Measurements from ENCODE around the gene ERI3. TPM values are rescaled to one million over a fixed set of nuclear protein-coding genes. Genes with fewer than 3 reads are reported as not detected.

ERI3 gene
- total RNA-seq, 2 experiments from 2014 or later: 42.3 to 43.3 TPM

DNA sequence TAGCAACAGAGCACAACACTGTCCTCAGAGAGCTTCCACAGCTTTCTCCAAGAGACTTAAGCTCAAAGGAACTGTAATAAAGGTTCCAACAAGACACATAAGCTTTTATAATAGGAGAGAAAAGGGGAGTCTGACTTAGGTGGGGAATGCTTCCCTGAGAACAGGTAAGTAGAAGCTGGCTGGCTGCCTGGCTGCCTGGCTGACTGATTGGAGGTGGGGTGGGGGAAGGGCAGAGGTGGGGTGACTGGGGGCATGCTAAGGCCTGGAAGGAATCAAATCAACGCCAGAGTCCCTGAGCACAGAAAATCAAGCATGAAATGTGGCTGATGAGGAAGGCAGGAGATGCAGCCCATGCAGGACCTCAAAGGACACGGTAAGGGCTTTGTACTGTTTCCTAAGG is 96.0 kb downstream of the ERI3 start:
- no peak for DNase-seq
- intact Hi-C loops (cut with micrococcal nuclease): no loop called here
- no peak overlapping the region for H3K4me3 Mint-ChIP-seq
- H3K9me3 Mint-ChIP-seq: no peaks in the 10 kb centered on the region
- H3K4me1 Mint-ChIP-seq (ENCODE audit: low read depth): no peaks in the 10 kb centered on the region
- no peaks in the 10 kb centered on the region for H3K36me3 Mint-ChIP-seq (ENCODE audit: low read depth)
- ChIA-PET CTCF (no interaction called here), POLR2A (no interaction called here)
- no peaks in the 10 kb centered on the region for H3K27me3 Mint-ChIP-seq
- TF ChIP-seq, protein P1, sequence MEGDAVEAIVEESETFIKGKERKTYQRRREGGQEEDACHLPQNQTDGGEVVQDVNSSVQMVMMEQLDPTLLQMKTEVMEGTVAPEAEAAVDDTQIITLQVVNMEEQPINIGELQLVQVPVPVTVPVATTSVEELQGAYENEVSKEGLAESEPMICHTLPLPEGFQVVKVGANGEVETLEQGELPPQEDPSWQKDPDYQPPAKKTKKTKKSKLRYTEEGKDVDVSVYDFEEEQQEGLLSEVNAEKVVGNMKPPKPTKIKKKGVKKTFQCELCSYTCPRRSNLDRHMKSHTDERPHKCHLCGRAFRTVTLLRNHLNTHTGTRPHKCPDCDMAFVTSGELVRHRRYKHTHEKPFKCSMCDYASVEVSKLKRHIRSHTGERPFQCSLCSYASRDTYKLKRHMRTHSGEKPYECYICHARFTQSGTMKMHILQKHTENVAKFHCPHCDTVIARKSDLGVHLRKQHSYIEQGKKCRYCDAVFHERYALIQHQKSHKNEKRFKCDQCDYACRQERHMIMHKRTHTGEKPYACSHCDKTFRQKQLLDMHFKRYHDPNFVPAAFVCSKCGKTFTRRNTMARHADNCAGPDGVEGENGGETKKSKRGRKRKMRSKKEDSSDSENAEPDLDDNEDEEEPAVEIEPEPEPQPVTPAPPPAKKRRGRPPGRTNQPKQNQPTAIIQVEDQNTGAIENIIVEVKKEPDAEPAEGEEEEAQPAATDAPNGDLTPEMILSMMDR (IDR thresholded peaks at IDR 0.05): no peak
- no peak for ATAC-seq
- H3K27ac Mint-ChIP-seq: no peak overlapping the region

DNA sequence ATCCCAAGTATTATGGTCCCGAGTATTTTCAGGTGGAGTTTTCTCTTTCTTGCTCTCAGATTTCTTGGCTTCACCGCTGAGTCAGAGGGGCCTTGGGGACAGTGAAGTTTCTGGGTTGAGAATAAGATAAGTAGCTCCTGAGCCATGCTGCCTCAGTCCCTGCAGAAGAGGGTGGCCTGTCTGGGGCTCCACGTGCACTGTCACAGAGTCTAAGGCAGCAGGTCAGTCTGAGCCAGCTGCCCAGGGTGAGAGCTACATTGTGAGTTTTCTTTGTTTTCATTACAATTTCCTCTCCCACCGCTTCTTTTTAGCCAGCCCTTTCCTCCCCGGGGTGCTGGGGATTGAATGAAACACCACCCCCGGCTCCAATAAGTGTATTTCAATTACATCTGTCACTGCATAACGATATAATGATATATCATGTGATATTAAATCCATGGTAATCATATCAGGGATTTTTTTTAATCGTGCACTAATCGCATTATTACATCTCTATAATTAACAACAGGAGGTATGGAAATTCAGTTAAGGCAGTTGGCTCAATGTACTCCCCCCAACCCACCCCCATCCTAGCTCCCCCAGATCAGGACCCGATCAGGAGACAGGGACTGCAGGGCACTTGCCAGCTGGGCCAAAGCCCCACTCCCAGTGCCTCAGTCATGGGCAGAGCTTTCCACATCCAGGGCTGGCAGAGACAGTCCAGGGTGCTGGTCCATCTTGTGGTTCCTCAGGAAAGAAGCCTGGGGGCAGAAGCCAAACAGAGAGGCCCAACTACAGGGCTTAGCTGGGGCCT is 98.1 kb downstream of the ERI3 start:
- Mint-ChIP-seq H3K36me3 (ENCODE audit: low read depth) (no peaks in the 10 kb centered on the region), H3K27ac (no peak overlapping the region), H3K27me3 (no peaks in the 10 kb centered on the region), H3K4me3 (no peak overlapping the region), H3K4me1 (ENCODE audit: low read depth) (no peaks in the 10 kb centered on the region), H3K9me3 (no peaks in the 10 kb centered on the region)
- TF ChIP-seq, protein P1 (IDR thresholded peaks at IDR 0.05): no peak
- ATAC-seq (no peak), DNase-seq (no peak)
- POLR2A ChIA-PET: no interaction called here
- CTCF ChIA-PET: interaction anchor here (0.9 to 3.2 kb wide), 2 partner anchors 39 to 61 kb away, joined by 3 to 11 read pairs; no protein-coding TSS in a partner anchor
- intact Hi-C loops (cut with micrococcal nuclease): no loop called here

DNA sequence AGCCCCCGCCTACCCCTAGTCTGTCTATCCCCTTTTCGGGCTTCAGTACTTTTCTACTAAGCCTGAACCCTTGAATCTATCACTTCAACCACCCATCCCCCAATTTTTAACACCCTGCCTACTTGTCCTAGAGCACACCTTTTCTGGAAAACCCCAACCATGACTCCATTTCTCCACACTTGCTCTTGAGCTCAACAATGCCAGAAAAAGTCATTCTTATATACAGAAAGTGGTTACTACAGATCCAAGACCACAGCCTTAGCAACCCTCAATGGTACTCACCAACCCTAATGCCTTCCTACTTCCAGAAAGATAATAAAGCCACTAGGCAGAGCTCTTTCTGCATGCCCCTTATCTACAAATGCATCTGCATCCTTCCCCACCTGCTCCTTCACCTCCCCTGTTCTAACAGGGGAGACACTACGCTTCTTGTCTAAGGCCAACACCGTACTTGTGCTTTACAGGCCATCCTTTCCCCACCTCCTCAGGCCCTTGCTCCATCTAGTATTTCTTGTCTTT is 100.6 kb downstream of the ERI3 start:
- H3K4me3 Mint-ChIP-seq: no peak overlapping the region
- TF ChIP-seq, protein P1 (IDR thresholded peaks at IDR 0.05): no peak
- no peak overlapping the region for H3K27ac Mint-ChIP-seq
- no peaks in the 10 kb centered on the region for H3K4me1 Mint-ChIP-seq (ENCODE audit: low read depth)
- DNase-seq (peak; percentile 54), ATAC-seq (peak; percentile 89)
- H3K27me3 Mint-ChIP-seq: no peaks in the 10 kb centered on the region
- POLR2A ChIA-PET: interaction anchor here (0.8 to 1.2 kb wide), 2 partner anchors 11 to 16 kb away, joined by 3 to 4 read pairs; no protein-coding TSS in a partner anchor
- intact Hi-C loops (cut with micrococcal nuclease): no loop called here
- CTCF ChIA-PET: interaction anchor here (0.9 to 3.2 kb wide), 4 partner anchors 15 to 63 kb away, joined by 3 to 11 read pairs (median 4); no protein-coding TSS in a partner anchor
- no peaks in the 10 kb centered on the region for H3K9me3 Mint-ChIP-seq
- H3K36me3 Mint-ChIP-seq (ENCODE audit: low read depth): no peaks in the 10 kb centered on the region

DNA sequence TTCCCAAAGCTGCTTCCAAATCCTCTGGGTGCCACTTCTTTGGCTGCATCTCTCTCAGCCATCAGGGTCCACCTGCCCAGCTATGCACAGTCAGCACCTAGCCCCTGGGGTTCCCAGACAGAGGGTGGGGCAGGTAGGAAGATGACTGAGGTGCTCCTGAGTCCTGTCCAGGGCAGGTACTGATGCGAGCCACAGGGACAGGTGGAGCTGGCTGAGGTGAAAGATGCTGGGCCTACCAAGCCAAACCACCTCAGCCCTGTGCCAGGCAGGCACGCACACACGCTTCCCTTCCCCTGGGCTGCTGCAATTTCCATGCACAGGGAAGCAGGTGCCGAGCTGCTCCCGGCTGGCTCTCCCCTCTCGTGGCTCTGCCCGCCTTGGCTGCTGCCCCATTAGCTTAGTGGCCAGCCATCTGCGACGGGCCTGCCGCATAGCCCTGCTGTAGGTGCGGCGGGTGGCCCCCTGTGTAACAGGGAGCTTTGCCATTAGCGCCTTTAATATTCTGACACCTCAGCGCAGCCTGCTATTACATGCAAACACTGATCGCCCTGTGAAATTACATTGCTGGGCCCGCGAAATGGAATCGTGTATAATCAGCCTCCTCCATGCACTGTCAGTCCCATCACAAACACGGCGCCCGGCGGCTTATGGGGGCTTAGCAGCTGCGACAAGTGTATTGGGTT is 102.9 kb downstream of the ERI3 start:
- ATAC-seq: no peak
- Mint-ChIP-seq H3K27ac (no peak overlapping the region), H3K27me3 (no peaks in the 10 kb centered on the region), H3K4me1 (ENCODE audit: low read depth) (no peaks in the 10 kb centered on the region), H3K4me3 (no peak overlapping the region), H3K9me3 (no peaks in the 10 kb centered on the region), H3K36me3 (ENCODE audit: low read depth) (no peaks in the 10 kb centered on the region)
- intact Hi-C loops (cut with micrococcal nuclease): no loop called here
- no peak for DNase-seq
- TF ChIP-seq, protein P1 (IDR thresholded peaks at IDR 0.05): no peak
- ChIA-PET POLR2A (no interaction called here), CTCF (interaction anchor here (1.1 to 1.3 kb wide), 2 partner anchors 14 to 34 kb away, joined by 3 to 4 read pairs; no protein-coding TSS in a partner anchor)
